HEK293T (cell line): ENCODE data around the gene SDC3.

Experiments used
- BHLHE40 ChIP-seq: fragments of 450-650 bp; IDR thresholded peaks from 2 replicates; pipeline ENCODE4 v1.6.1; 2016; ENCODE audit warnings: mild to moderate bottlenecking, moderate library complexity, borderline replicate concordance
- ELF4 ChIP-seq: fragments of 450-650 bp; IDR thresholded peaks from 2 replicates; pipeline ENCODE4 v1.6.1; 2017; ENCODE audit warnings: antibody characterized with exemption
- FOXA1 ChIP-seq: fragments of 450-650 bp; IDR thresholded peaks from 2 replicates; pipeline ENCODE4 v1.6.1; 2016; ENCODE audit warnings: mild to moderate bottlenecking
- FOXK2 ChIP-seq: fragments of 450-650 bp; IDR thresholded peaks from 2 replicates; pipeline ENCODE4 v1.6.1; 2016; ENCODE audit warnings: mild to moderate bottlenecking
- FOXM1 ChIP-seq: fragments of 450-650 bp; IDR thresholded peaks from 2 replicates; pipeline ENCODE4 v1.6.1; 2017; ENCODE audit warnings: mild to moderate bottlenecking, borderline replicate concordance
- HDGF ChIP-seq: fragments of 450-650 bp; IDR thresholded peaks from 2 replicates; pipeline ENCODE4 v1.6.1; 2017; ENCODE audit warnings: antibody characterized with exemption, borderline replicate concordance
- L3MBTL2 ChIP-seq: fragments of 450-650 bp; conservative IDR thresholded peaks from 2 replicates; pipeline ENCODE4 v1.6.1; 2016; ENCODE audit warnings: mild to moderate bottlenecking
- LEF1 ChIP-seq: fragments of 450-650 bp; IDR thresholded peaks from 2 replicates; pipeline ENCODE4 v1.6.1; 2017; ENCODE audit warnings: mild to moderate bottlenecking, borderline replicate concordance
- ZNF384 ChIP-seq: fragments of 450-650 bp; IDR thresholded peaks from 2 replicates; pipeline ENCODE4 v1.6.1; 2016
- TF ChIP-seq, protein P1 (sequence below): fragments of 450-650 bp; IDR thresholded peaks from 2 replicates; pipeline ENCODE4 v1.6.1; 2016

GRCh38 chr1:30940541-30940940, 32.0 kb upstream of the SDC3 start:
- TF ChIP-seq HDGF: no peak
- TF ChIP-seq, protein P1, sequence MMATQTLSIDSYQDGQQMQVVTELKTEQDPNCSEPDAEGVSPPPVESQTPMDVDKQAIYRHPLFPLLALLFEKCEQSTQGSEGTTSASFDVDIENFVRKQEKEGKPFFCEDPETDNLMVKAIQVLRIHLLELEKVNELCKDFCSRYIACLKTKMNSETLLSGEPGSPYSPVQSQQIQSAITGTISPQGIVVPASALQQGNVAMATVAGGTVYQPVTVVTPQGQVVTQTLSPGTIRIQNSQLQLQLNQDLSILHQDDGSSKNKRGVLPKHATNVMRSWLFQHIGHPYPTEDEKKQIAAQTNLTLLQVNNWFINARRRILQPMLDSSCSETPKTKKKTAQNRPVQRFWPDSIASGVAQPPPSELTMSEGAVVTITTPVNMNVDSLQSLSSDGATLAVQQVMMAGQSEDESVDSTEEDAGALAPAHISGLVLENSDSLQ: no peak
- TF ChIP-seq BHLHE40: no peak
- TF ChIP-seq FOXA1: no peak
- no peak for TF ChIP-seq ZNF384
- TF ChIP-seq FOXK2: no peak
- TF ChIP-seq ELF4: no peak
- no peak for TF ChIP-seq FOXM1
- TF ChIP-seq LEF1: no peak
- TF ChIP-seq L3MBTL2: no peak
